Keratinocyte (primary cell): ENCODE measurements around the gene TEKT2. TPM values are rescaled to one million over a fixed set of nuclear protein-coding genes. Genes with fewer than 3 reads are reported as not detected.

Experiments used
- DNase-seq: peaks from one replicate; pipeline ENCODE4 v3.0.0-alpha.2; 2011; ENCODE audit warnings: low read depth, missing footprints, low spot score
- FAIRE-seq: peaks from 2 replicates; lab custom pipeline; 2011; peaks lifted over from hg19 to GRCh38; lab: Jason Lieb, UNC
- H2AFZ ChIP-seq: 2 replicates; pipeline ENCODE4 v1.6.0; 2012; ENCODE audit warnings: low read length, control low read depth, inconsistent platforms; ENCODE audit not compliant: control insufficient read depth
- H3K27ac ChIP-seq: 2 replicates; pipeline ENCODE4 v1.5.1; 2011; ENCODE audit warnings: low read length; ENCODE audit not compliant: control insufficient read depth, insufficient read depth
- H3K27me3 ChIP-seq: 3 replicates; pipeline ENCODE4 v1.6.0; 2011; ENCODE audit warnings: low read length; ENCODE audit not compliant: control insufficient read depth, insufficient read depth; ENCODE audit errors: extremely low read depth
- H3K36me3 ChIP-seq, 2 experiments: 2 replicates in 1 of 2; 3 replicates in 1 of 2; pipeline ENCODE4 v1.5.1; 2011; ENCODE audit warnings: low read length in 2 of 2, mild to moderate bottlenecking in 1 of 2; ENCODE audit not compliant: control insufficient read depth in 2 of 2, insufficient read depth in 2 of 2; ENCODE audit errors: extremely low read depth in 1 of 2
- H3K4me1 ChIP-seq: 3 replicates; pipeline ENCODE4 v1.5.1; 2011; ENCODE audit warnings: low read length; ENCODE audit not compliant: control insufficient read depth, insufficient read depth; ENCODE audit errors: extremely low read depth
- H3K4me2 ChIP-seq: 3 replicates; pipeline ENCODE4 v1.6.0; 2011; ENCODE audit warnings: low read depth, low read length; ENCODE audit not compliant: control insufficient read depth, insufficient read depth; ENCODE audit errors: extremely low read depth
- H3K4me3 ChIP-seq, 3 experiments: fragments of 200-600 bp in 1 of 3; sonication (generic) in 1 of 3; 2 replicates in 2 of 3; 3 replicates in 1 of 3; pipeline ENCODE4 v1.5.1; 2011 to 2016; ENCODE audit warnings: low read length in 3 of 3, mild to moderate bottlenecking in 3 of 3, control low read depth in 2 of 3, inconsistent platforms in 1 of 3, low read depth in 1 of 3, mixed read lengths in 1 of 3, mixed run types in 1 of 3, moderate library complexity in 1 of 3; ENCODE audit not compliant: control insufficient read depth in 2 of 3, insufficient read depth in 2 of 3; ENCODE audit errors: extremely low read depth in 1 of 3
- H3K79me2 ChIP-seq: 2 replicates; pipeline ENCODE4 v1.6.0; 2012; ENCODE audit warnings: low read length; ENCODE audit not compliant: control insufficient read depth, insufficient read depth
- H3K9ac ChIP-seq: 3 replicates; pipeline ENCODE4 v1.6.0; 2011; ENCODE audit warnings: low read length; ENCODE audit not compliant: control insufficient read depth, insufficient read depth; ENCODE audit errors: extremely low read depth
- H3K9me1 ChIP-seq: 3 replicates; pipeline ENCODE4 v1.6.0; 2011; ENCODE audit warnings: low read length; ENCODE audit not compliant: control insufficient read depth, insufficient read depth; ENCODE audit errors: extremely low read depth
- H3K9me3 ChIP-seq: 2 replicates; pipeline ENCODE4 v1.5.1; 2012; ENCODE audit warnings: low read depth, low read length; ENCODE audit not compliant: control insufficient read depth
- H4K20me1 ChIP-seq: 3 replicates; pipeline ENCODE4 v1.6.0; 2011; ENCODE audit warnings: low read length; ENCODE audit not compliant: control insufficient read depth, insufficient read depth; ENCODE audit errors: extremely low read depth
- CTCF ChIP-seq, 3 experiments: IDR thresholded peaks in 1 of 3; conservative IDR thresholded peaks in 1 of 3; optimal IDR thresholded peaks in 1 of 3; 2 replicates in 2 of 3; 3 replicates in 1 of 3; pipeline versions ENCODE3 to v1.5.1; 2011; ENCODE audit warnings: low read length in 3 of 3, mild to moderate bottlenecking in 3 of 3, moderate library complexity in 2 of 3, control low read depth in 1 of 3, inconsistent platforms in 1 of 3; ENCODE audit not compliant: insufficient read depth in 2 of 3; ENCODE audit errors: extremely low read depth in 1 of 3
- EZH2 ChIP-seq: IDR thresholded peaks from one replicate; pipeline ENCODE4 v1.6.1; 2012; ENCODE audit warnings: inconsistent platforms, mild to moderate bottlenecking, low read length, moderate library complexity
- dilution Hi-C: fragments of 300-500 bp; cut with MboI; formaldehyde crosslinking; loops from one replicate; pipeline ENCODE4 v1.7.0; 2020; ENCODE audit warnings: low sequenced_read_pairs; ENCODE audit not compliant: extremely low pct_ligation_motif_present
- polyA plus RNA-seq, 5 experiments: library from polyadenylated mRNA; depleted of rRNA in 3 of 5; stranded (reverse) in 3 of 5; stranded (forward) in 1 of 5; unstranded in 1 of 5; fragments of >200 nt; gene quantifications; 1 replicate in 1 of 5; 2 replicates in 3 of 5; 3 replicates in 1 of 5; pipeline versions ENCODE4 v1.2.1 to v1.2.3, GENCODE V29; 2011 to 2012; ENCODE audit warnings: missing spikeins in 2 of 5, low read depth in 1 of 5, low replicate concordance in 1 of 5

The TEKT2 gene
- polyA plus RNA-seq, 1 donor (not counting 4 experiments of a cell fraction or from before 2014, with no cell fraction given) = 0.03 TPM

GRCh38 chr1:36100376-36100775 is 16.5 kb downstream of the TEKT2 start:
- DNase-seq (no peak), FAIRE-seq (no peak)
- H3K9ac ChIP-seq = no peak overlapping the region
- H3K79me2 ChIP-seq = no peaks in the 10 kb centered on the region
- no peak overlapping the region for H3K4me3 ChIP-seq
- H2AFZ ChIP-seq = no peak overlapping the region
- no peaks in the 10 kb centered on the region for H3K9me3 ChIP-seq
- dilution Hi-C loops = no loop called here
- TF ChIP-seq EZH2 (no peak), CTCF (optimal IDR thresholded peaks at IDR 0.05 in 1 of 3, IDR thresholded peaks at IDR 0.05 in 1 of 3, conservative IDR thresholded peaks at IDR 0.05 in 1 of 3; ENCODE audit: extremely low read depth in 1 of 3, insufficient read depth in 2 of 3, low read length in 3 of 3) (no peak)
- H4K20me1 ChIP-seq = no peaks in the 10 kb centered on the region
- H3K4me1 ChIP-seq = peaks cover 3% of the 10 kb centered on the region
- H3K4me2 ChIP-seq = no peak overlapping the region
- H3K9me1 ChIP-seq = peaks cover 2% of the 10 kb centered on the region
- H3K27me3 ChIP-seq = no peaks in the 10 kb centered on the region
- H3K36me3 ChIP-seq = peaks cover 2 to 4% of the 10 kb centered on the region in 2 experiments
- no peak overlapping the region for H3K27ac ChIP-seq

GRCh38 chr1:36101546-36101945 is 17.7 kb downstream of the TEKT2 start:
- no peaks in the 10 kb centered on the region for H4K20me1 ChIP-seq
- DNase-seq = no peak
- H3K9ac ChIP-seq = no peak overlapping the region
- dilution Hi-C loops = no loop called here
- peaks cover 3% of the 10 kb centered on the region for H3K4me1 ChIP-seq
- H3K4me2 ChIP-seq = no peak overlapping the region
- no peaks in the 10 kb centered on the region for H3K9me3 ChIP-seq
- no peak for TF ChIP-seq CTCF (optimal IDR thresholded peaks at IDR 0.05 in 1 of 3, IDR thresholded peaks at IDR 0.05 in 1 of 3, conservative IDR thresholded peaks at IDR 0.05 in 1 of 3; ENCODE audit: extremely low read depth in 1 of 3, insufficient read depth in 2 of 3, low read length in 3 of 3)
- TF ChIP-seq EZH2 = no peak
- H3K9me1 ChIP-seq = no peaks in the 10 kb centered on the region
- H2AFZ ChIP-seq = no peak overlapping the region
- H3K36me3 ChIP-seq = no peaks in the 10 kb centered on the region
- H3K79me2 ChIP-seq = no peaks in the 10 kb centered on the region
- H3K27ac ChIP-seq = no peak overlapping the region
- FAIRE-seq = no peak
- no peaks in the 10 kb centered on the region for H3K27me3 ChIP-seq
- H3K4me3 ChIP-seq = no peak overlapping the region
